Astrocyte (in vitro differentiated cells and primary cell): Measurements from ENCODE around the gene ARL4C. TPM values are rescaled to one million over a fixed set of nuclear protein-coding genes. Genes with fewer than 3 reads are reported as not detected.
"Not testable (repeated sequence)": the region's sequence is repeated elsewhere in the genome, so short reads cannot be mapped to it uniquely, and the experiment has no call there.

Experiments
- DNase-seq: peaks from one replicate; pipeline ENCODE4 v3.0.0-alpha.2; 2010; ENCODE audit warnings: low read depth
- FAIRE-seq: peaks from 2 replicates; lab custom pipeline; 2011; peaks lifted over from hg19 to GRCh38; lab: Jason Lieb, UNC
- H2AFZ ChIP-seq: 2 replicates; pipeline ENCODE4 v1.6.0; 2012; ENCODE audit warnings: low read depth, low read length, inconsistent platforms
- H3K27ac ChIP-seq: 2 replicates; pipeline ENCODE4 v1.5.1; 2011; ENCODE audit warnings: low read depth, low read length, inconsistent platforms
- H3K27me3 ChIP-seq: 2 replicates; pipeline ENCODE4 v1.6.0; 2011; ENCODE audit warnings: low read length, inconsistent platforms; ENCODE audit not compliant: insufficient read depth
- H3K36me3 ChIP-seq: 2 replicates; pipeline ENCODE4 v1.5.1; 2011; ENCODE audit warnings: low read length, inconsistent platforms; ENCODE audit not compliant: insufficient read depth
- H3K4me1 ChIP-seq: 2 replicates; pipeline ENCODE4 v1.5.1; 2011; ENCODE audit warnings: low read length, inconsistent platforms; ENCODE audit not compliant: insufficient read depth
- H3K4me2 ChIP-seq: 2 replicates; pipeline ENCODE4 v1.6.0; 2012; ENCODE audit warnings: low read length, inconsistent platforms
- H3K4me3 ChIP-seq: 2 replicates; pipeline ENCODE4 v1.5.1; 2011; ENCODE audit warnings: low read depth, mild to moderate bottlenecking, low read length, inconsistent platforms; ENCODE audit not compliant: insufficient read depth
- H3K79me2 ChIP-seq: 2 replicates; pipeline ENCODE4 v1.6.0; 2012; ENCODE audit warnings: mild to moderate bottlenecking, low read length, inconsistent platforms; ENCODE audit not compliant: insufficient read depth
- H3K9ac ChIP-seq: 2 replicates; pipeline ENCODE4 v1.6.0; 2012; ENCODE audit warnings: mild to moderate bottlenecking, low read length, inconsistent platforms
- H3K9me3 ChIP-seq: 2 replicates; pipeline ENCODE4 v1.5.1; 2012; ENCODE audit warnings: low read depth, mild to moderate bottlenecking, low read length, inconsistent platforms; ENCODE audit not compliant: insufficient read depth
- H4K20me1 ChIP-seq: 2 replicates; pipeline ENCODE4 v1.6.0; 2012; ENCODE audit warnings: low read length, inconsistent platforms; ENCODE audit not compliant: insufficient read depth
- H3K27ac Mint-ChIP-seq: one replicate; pipeline ENCODE4 v1.8.0; 2021; ENCODE audit warnings: mild to moderate bottlenecking, mixed read lengths; ENCODE audit not compliant: unreplicated experiment
- H3K27me3 Mint-ChIP-seq: one replicate; pipeline ENCODE4 v1.8.0; 2021; ENCODE audit warnings: low read depth, mixed read lengths; ENCODE audit not compliant: unreplicated experiment
- H3K36me3 Mint-ChIP-seq: one replicate; pipeline ENCODE4 v1.8.0; 2021; ENCODE audit warnings: low read depth, mixed read lengths; ENCODE audit not compliant: unreplicated experiment
- H3K4me1 Mint-ChIP-seq: one replicate; pipeline ENCODE4 v1.8.0; 2021; ENCODE audit warnings: low read depth, mixed read lengths; ENCODE audit not compliant: unreplicated experiment
- H3K4me3 Mint-ChIP-seq: one replicate; pipeline ENCODE4 v1.8.0; 2021; ENCODE audit warnings: mild to moderate bottlenecking, moderate library complexity, mixed read lengths; ENCODE audit not compliant: unreplicated experiment
- H3K9me3 Mint-ChIP-seq: one replicate; pipeline ENCODE4 v1.8.0; 2021; ENCODE audit warnings: mild to moderate bottlenecking, mixed read lengths; ENCODE audit not compliant: unreplicated experiment
- CTCF ChIP-seq: IDR thresholded peaks from 2 replicates; pipeline ENCODE4 v1.5.1; 2011; ENCODE audit warnings: low read depth, mild to moderate bottlenecking, inconsistent platforms, low read length, moderate library complexity; ENCODE audit not compliant: insufficient read depth
- EZH2 ChIP-seq: IDR thresholded peaks from 2 replicates; pipeline ENCODE4 v1.6.1; 2012; ENCODE audit warnings: mild to moderate bottlenecking, low read length, inconsistent platforms; ENCODE audit not compliant: insufficient read depth
- total RNA-seq: library from RNA; stranded (reverse); gene quantifications from 2 replicates; pipeline ENCODE4 v1.2.1, GENCODE V29; 2021

The ARL4C gene
- total RNA-seq, 1 donor from 2014 or later = 70.7 TPM

GRCh38 chr2:234457421-234457820 lies 39.5 kb downstream of the ARL4C start:
- Histone ChIP-seq H3K27me3 (no peaks in the 10 kb centered on the region), H3K4me2 (no peak overlapping the region), H3K79me2 (no peaks in the 10 kb centered on the region), H3K4me3 (no peak overlapping the region), H2AFZ (no peak overlapping the region), H3K27ac (no peak overlapping the region), H3K36me3 (no peaks in the 10 kb centered on the region), H3K9ac (no peak overlapping the region), H3K4me1 (peaks cover 8% of the 10 kb centered on the region), H4K20me1 (no peaks in the 10 kb centered on the region), H3K9me3 (peaks cover 4% of the 10 kb centered on the region)
- Mint-ChIP-seq H3K9me3 (peaks cover 11% of the 10 kb centered on the region), H3K36me3 (peaks cover 5% of the 10 kb centered on the region), H3K27me3 (peaks cover under 1% of the 10 kb centered on the region), H3K4me3 (no peak overlapping the region), H3K27ac (no peak overlapping the region), H3K4me1 (peaks cover 8% of the 10 kb centered on the region)
- no peak for FAIRE-seq
- peak; percentile 74 for DNase-seq
- TF ChIP-seq CTCF (no peak), EZH2 (no peak)

GRCh38 chr2:234455246-234455645 lies 41.6 kb downstream of the ARL4C start:
- H3K36me3 ChIP-seq, H3K27ac ChIP-seq, H3K4me3 ChIP-seq, FAIRE-seq, H4K20me1 ChIP-seq, H3K27me3 ChIP-seq, H3K79me2 ChIP-seq, H3K36me3 Mint-ChIP-seq, H2AFZ ChIP-seq, H3K9ac ChIP-seq, H3K9me3 ChIP-seq, H3K4me3 Mint-ChIP-seq, H3K27ac Mint-ChIP-seq, H3K27me3 Mint-ChIP-seq, DNase-seq, H3K4me2 ChIP-seq: not testable (repeated sequence)
- peaks cover 25% of the 10 kb centered on the region for H3K4me1 Mint-ChIP-seq
- H3K9me3 Mint-ChIP-seq = peaks cover 11% of the 10 kb centered on the region
- peaks cover 25% of the 10 kb centered on the region for H3K4me1 ChIP-seq

GRCh38 chr2:234454433-234454832 lies 42.4 kb downstream of the ARL4C start:
- no peak overlapping the region for H3K4me3 ChIP-seq
- Mint-ChIP-seq H3K4me3 (no peak overlapping the region), H3K27ac (no peak overlapping the region), H3K36me3 (peaks cover 4% of the 10 kb centered on the region), H3K9me3 (peaks cover 11% of the 10 kb centered on the region), H3K27me3 (no peaks in the 10 kb centered on the region), H3K4me1 (peaks cover 32% of the 10 kb centered on the region)
- no peak overlapping the region for H3K4me2 ChIP-seq
- TF ChIP-seq EZH2 (no peak), CTCF (no peak)
- H3K36me3 ChIP-seq = no peaks in the 10 kb centered on the region
- peaks cover 32% of the 10 kb centered on the region for H3K4me1 ChIP-seq
- no peaks in the 10 kb centered on the region for H3K79me2 ChIP-seq
- H2AFZ ChIP-seq = no peak overlapping the region
- H3K9me3 ChIP-seq = peaks cover 4% of the 10 kb centered on the region
- FAIRE-seq (no peak), DNase-seq (no peak)
- no peaks in the 10 kb centered on the region for H3K27me3 ChIP-seq
- no peaks in the 10 kb centered on the region for H4K20me1 ChIP-seq
- no peak overlapping the region for H3K9ac ChIP-seq
- H3K27ac ChIP-seq = no peak overlapping the region
